Prostate gland (tissue), 2 donors: Measurements from ENCODE around the gene ACOT11. TPM values are rescaled to one million over a fixed set of nuclear protein-coding genes. Genes with fewer than 3 reads are reported as not detected.

Experiments used
- DNase-seq: peaks from one replicate; pipeline ENCODE4 v3.0.0-alpha.2; 2019; ENCODE audit warnings: low spot score
- H3K27ac ChIP-seq, 2 donors: fragments of 200-600 bp; sonication (generic); 2 replicates each; pipeline ENCODE4 v1.5.1; 2017 to 2019
- H3K27me3 ChIP-seq: fragments of 200-600 bp; sonication (generic); replicated peaks from 2 replicates; pipeline ENCODE4 v1.5.1; 2019; ENCODE audit not compliant: insufficient read depth
- H3K36me3 ChIP-seq, 2 donors: fragments of 200-600 bp; sonication (generic); 1 replicate in 1 of 2; 2 replicates in 1 of 2; pipeline versions ENCODE4 v1.5.1 to v1.8.1; 2017 to 2019
- H3K4me1 ChIP-seq: fragments of 200-600 bp; sonication (generic); replicated peaks from 2 replicates; pipeline ENCODE4 v1.5.1; 2019
- H3K4me3 ChIP-seq, 2 donors: fragments of 200-600 bp; sonication (generic); 2 replicates each; pipeline ENCODE4 v1.5.1; 2017 to 2019
- H3K9me3 ChIP-seq: fragments of 200-600 bp; sonication (generic); 2 replicates; pipeline ENCODE4 v1.5.1; 2017
- CTCF ChIP-seq, 4 experiments: fragments of 200-600 bp in 2 of 4; fragments of 450-650 bp in 2 of 4; sonication (generic) in 2 of 4; IDR thresholded peaks; 1 replicate in 3 of 4; 2 replicates in 1 of 4; pipeline ENCODE4 v1.5.1; 2016 to 2019; ENCODE audit warnings: antibody characterized with exemption in 4 of 4, mild to moderate bottlenecking in 2 of 4, moderate library complexity in 2 of 4
- POLR2A ChIP-seq: fragments of 450-650 bp; IDR thresholded peaks from one replicate; pipeline ENCODE4 v1.6.1; 2016; ENCODE audit warnings: antibody characterized with exemption, mild to moderate bottlenecking
- POLR2AphosphoS5 ChIP-seq: sonication (generic); formaldehyde crosslinking; IDR thresholded peaks from one replicate; pipeline ENCODE4 v1.6.1; 2017; ENCODE audit warnings: antibody characterized with exemption
- WGBS: methylation state at CpG from one replicate; pipeline ENCODE4 v1.1.5; 2018; 5-methylcytosine and 5-hydroxymethylcytosine counted together
- intact Hi-C: fragments of 100-400 bp; cut with DNase I; formaldehyde crosslinking; loops from one replicate; pipeline ENCODE4 v1.14.2; 2022
- total RNA-seq, 2 donors: library from RNA; depleted of rRNA; stranded (reverse); fragments of >200 nt; gene quantifications; one replicate each; pipeline ENCODE4 v1.1.0, GENCODE V29; 2016

ACOT11 gene
- total RNA-seq, 2 donors from 2014 or later = 6.7 to 18.6 TPM

GRCh38 chr1:54548389-54549044 lies 489 bp downstream of the ACOT11 start:
- H3K27me3 ChIP-seq = no peaks in the 10 kb centered on the region
- H3K4me1 ChIP-seq = no peaks in the 10 kb centered on the region
- peak overlapping the region; percentile 70 to 78 for H3K27ac ChIP-seq
- no peaks in the 10 kb centered on the region for H3K36me3 ChIP-seq
- TF ChIP-seq POLR2A = no peak
- no peak for DNase-seq
- WGBS = 23% methylated on average over 13 of the region's 13 CpGs
- peak overlapping the region; percentile 19 to 20 for H3K4me3 ChIP-seq
- intact Hi-C loops = loop anchor here (2.0 to 10.0 kb wide), 4 partner anchors 32 to 166 kb away; partner anchors contain the start of genes MROH7, SSBP3 and TTC4
- no peaks in the 10 kb centered on the region for H3K9me3 ChIP-seq

GRCh38 chr1:54549181-54549924 lies 1.3 kb downstream of the ACOT11 start:
- intact Hi-C loops = loop anchor here (2.0 to 10.0 kb wide), 4 partner anchors 31 to 165 kb away; partner anchors contain the start of genes MROH7, SSBP3 and TTC4
- 37% methylated on average over 13 of the region's 13 CpGs for WGBS
- TF ChIP-seq CTCF (IDR thresholded peaks at IDR 0.05) (no peak), POLR2AphosphoS5 (no peak), POLR2A (no peak)
- Histone ChIP-seq H3K36me3 (no peaks in the 10 kb centered on the region), H3K4me3 (no peak overlapping the region), H3K9me3 (no peaks in the 10 kb centered on the region), H3K4me1 (no peaks in the 10 kb centered on the region), H3K27me3 (no peaks in the 10 kb centered on the region), H3K27ac (peak overlapping the region; percentile 70 to 78)
- no peak for DNase-seq

DNA sequence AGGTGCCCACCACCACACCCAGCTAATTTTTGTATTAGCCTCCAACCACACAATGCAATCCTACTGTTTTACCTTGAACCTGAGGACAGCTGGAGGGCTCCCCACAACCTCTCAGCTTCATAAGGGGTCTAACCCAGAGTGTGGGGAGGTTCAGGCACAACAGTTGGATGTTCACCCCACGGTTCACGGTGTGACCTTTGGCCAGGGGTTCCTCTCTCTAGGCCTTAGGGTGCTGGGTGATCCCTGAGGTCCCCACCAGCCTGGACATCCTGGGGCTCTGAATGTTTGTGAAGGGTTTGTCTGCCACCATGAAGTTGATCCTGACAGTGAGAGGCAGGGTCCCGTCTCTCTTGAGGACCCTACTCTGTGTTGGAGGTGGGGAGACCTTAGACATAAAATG lies 3.9 kb downstream of the ACOT11 start:
- Histone ChIP-seq H3K36me3 (no peaks in the 10 kb centered on the region), H3K27ac (no peak overlapping the region), H3K9me3 (no peaks in the 10 kb centered on the region), H3K27me3 (no peaks in the 10 kb centered on the region), H3K4me1 (no peaks in the 10 kb centered on the region), H3K4me3 (no peak overlapping the region)
- WGBS = 97% methylated on average over 3 of the region's 3 CpGs
- no peak for DNase-seq
- intact Hi-C loops = no loop called here
- no peak for TF ChIP-seq POLR2A
- no peak for TF ChIP-seq POLR2AphosphoS5
- TF ChIP-seq CTCF (IDR thresholded peaks at IDR 0.05) = no peak

DNA sequence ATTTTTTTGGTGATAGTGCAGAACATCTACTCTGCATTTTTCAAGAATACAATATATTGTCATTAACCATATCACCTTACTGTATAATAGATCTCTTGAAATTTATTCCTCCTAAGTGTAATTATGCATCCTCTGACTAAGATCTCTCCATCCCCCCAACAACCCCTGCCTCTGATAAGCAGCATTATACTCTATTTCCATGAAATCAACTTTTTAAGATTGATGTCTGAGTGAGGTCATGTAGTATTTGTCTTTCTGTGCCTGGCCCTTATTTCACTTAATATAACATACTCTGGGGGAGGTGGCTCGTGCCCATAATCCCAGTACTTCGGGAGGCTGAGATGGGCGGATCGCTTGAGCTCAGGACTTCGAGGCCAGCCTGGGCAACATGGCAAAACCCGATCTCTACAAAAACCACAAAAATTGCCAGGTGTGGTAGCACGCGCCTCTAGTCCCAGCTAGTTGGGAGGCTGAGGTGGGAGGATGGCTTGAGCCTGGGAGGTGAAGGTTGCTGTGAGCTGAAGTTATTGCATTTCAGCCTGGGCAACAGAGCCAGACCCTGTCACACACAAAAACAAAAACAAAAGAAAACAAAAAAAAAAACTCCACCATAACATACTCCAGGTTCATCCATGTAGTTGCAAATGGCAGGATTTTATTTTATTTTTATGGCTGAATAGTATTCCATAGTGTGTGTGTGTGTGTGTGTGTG lies 5.7 kb downstream of the ACOT11 start:
- 89% methylated on average over 8 of the region's 8 CpGs for WGBS
- H3K27ac ChIP-seq = no peak overlapping the region
- H3K4me1 ChIP-seq = no peaks in the 10 kb centered on the region
- no peaks in the 10 kb centered on the region for H3K27me3 ChIP-seq
- DNase-seq = no peak
- intact Hi-C loops = no loop called here
- TF ChIP-seq POLR2A (no peak), CTCF (IDR thresholded peaks at IDR 0.05) (no peak), POLR2AphosphoS5 (no peak)
- H3K36me3 ChIP-seq = no peaks in the 10 kb centered on the region
- no peaks in the 10 kb centered on the region for H3K9me3 ChIP-seq
- H3K4me3 ChIP-seq = no peak overlapping the region

DNA sequence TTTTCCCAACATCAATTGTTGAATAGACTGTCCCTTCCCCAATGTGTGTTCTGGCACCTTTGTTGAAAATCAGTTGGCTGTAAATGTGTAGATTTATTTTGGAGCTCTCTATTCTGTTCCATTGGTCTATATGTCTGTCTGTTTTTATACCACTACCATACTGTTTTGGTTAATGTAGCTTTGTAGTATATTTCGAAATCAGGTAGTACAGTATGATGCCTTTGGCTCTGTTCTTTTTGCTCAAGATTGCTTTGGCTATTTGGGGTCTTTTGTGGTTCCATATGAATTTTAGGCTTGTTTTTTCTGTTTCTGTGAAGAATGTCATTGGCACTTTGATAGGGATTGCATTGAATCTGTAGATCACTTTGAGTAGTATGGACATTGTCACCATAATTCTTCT lies 8.1 kb downstream of the ACOT11 start:
- H3K4me3 ChIP-seq = no peak overlapping the region
- H3K27me3 ChIP-seq = no peaks in the 10 kb centered on the region
- no peaks in the 10 kb centered on the region for H3K4me1 ChIP-seq
- no peak for TF ChIP-seq POLR2AphosphoS5
- no peak for TF ChIP-seq POLR2A
- TF ChIP-seq CTCF (IDR thresholded peaks at IDR 0.05) = no peak
- no peaks in the 10 kb centered on the region for H3K9me3 ChIP-seq
- H3K36me3 ChIP-seq = no peaks in the 10 kb centered on the region
- DNase-seq = no peak
- H3K27ac ChIP-seq = no peak overlapping the region
- intact Hi-C loops = no loop called here
- 100% methylated on average over 1 of the region's 1 CpG for WGBS
